ENCODE measurements around the gene GPATCH3.

Gene GPATCH3

GRCh38 chr1:26861889-26862378 lies 38.3 kb downstream of the GPATCH3 start:
- DNase-seq (ENCODE audit: low spot score): no peak
- Histone ChIP-seq H3K27ac (ENCODE audit: poor library complexity, severe bottlenecking) (peak overlapping the region; percentile 98), H3K27me3 (ENCODE audit: insufficient read depth, poor library complexity, severe bottlenecking) (no peaks in the 10 kb centered on the region), H3K4me3 (ENCODE audit: severe bottlenecking) (no peak overlapping the region), H3K4me1 (ENCODE audit: insufficient read depth, poor library complexity, severe bottlenecking) (peaks cover 53% of the 10 kb centered on the region), H3K9me3 (ENCODE audit: severe bottlenecking) (no peaks in the 10 kb centered on the region), H3K36me3 (ENCODE audit: low read depth) (peaks cover 15% of the 10 kb centered on the region)
- TF ChIP-seq CTCF (IDR thresholded peaks at IDR 0.05; ENCODE audit: poor library complexity, severe bottlenecking): no peak
- ATAC-seq (ENCODE audit: low read depth): no peak

- peak; percentile 27 for TF ChIP-seq CTCF (IDR thresholded peaks at IDR 0.05; ENCODE audit: poor library complexity, severe bottlenecking)
- Histone ChIP-seq H3K9me3 (ENCODE audit: severe bottlenecking) (no peaks in the 10 kb centered on the region), H3K27me3 (ENCODE audit: insufficient read depth, poor library complexity, severe bottlenecking) (no peaks in the 10 kb centered on the region), H3K36me3 (ENCODE audit: low read depth) (peaks cover 15% of the 10 kb centered on the region), H3K27ac (ENCODE audit: poor library complexity, severe bottlenecking) (peak overlapping the region; percentile 98), H3K4me1 (ENCODE audit: insufficient read depth, poor library complexity, severe bottlenecking) (peaks cover 53% of the 10 kb centered on the region), H3K4me3 (ENCODE audit: severe bottlenecking) (no peak overlapping the region)
- no peak for DNase-seq (ENCODE audit: low spot score)
- ATAC-seq (ENCODE audit: low read depth): peak; percentile 0; the same call in 2 of the 3 replicates
Observed at GRCh38 chr1:26861286-26861701, 39.0 kb downstream of the GPATCH3 start.

GRCh38 chr1:26858891-26859640 lies 41.2 kb downstream of the GPATCH3 start:
- DNase-seq (ENCODE audit: low spot score): peak; percentile 95
- Histone ChIP-seq H3K36me3 (ENCODE audit: low read depth) (peaks cover 8% of the 10 kb centered on the region), H3K9me3 (ENCODE audit: severe bottlenecking) (no peaks in the 10 kb centered on the region), H3K4me1 (ENCODE audit: insufficient read depth, poor library complexity, severe bottlenecking) (peaks cover 59% of the 10 kb centered on the region), H3K4me3 (ENCODE audit: severe bottlenecking) (no peak overlapping the region), H3K27ac (ENCODE audit: poor library complexity, severe bottlenecking) (peak overlapping the region; percentile 98), H3K27me3 (ENCODE audit: insufficient read depth, poor library complexity, severe bottlenecking) (no peaks in the 10 kb centered on the region)
- peak; percentile 52 for ATAC-seq (ENCODE audit: low read depth)
- TF ChIP-seq CTCF (IDR thresholded peaks at IDR 0.05; ENCODE audit: poor library complexity, severe bottlenecking): no peak

- H3K36me3 ChIP-seq (ENCODE audit: low read depth): peaks cover 5% of the 10 kb centered on the region; the same call in 1 of the 2 replicates
- DNase-seq (ENCODE audit: low spot score) (no peak), ATAC-seq (ENCODE audit: low read depth) (no peak)
- H3K4me3 ChIP-seq (ENCODE audit: severe bottlenecking): no peak overlapping the region
- peak; percentile 12 for TF ChIP-seq CTCF (IDR thresholded peaks at IDR 0.05; ENCODE audit: poor library complexity, severe bottlenecking)
- no peaks in the 10 kb centered on the region for H3K9me3 ChIP-seq (ENCODE audit: severe bottlenecking)
- peak overlapping the region; percentile 98 for H3K27ac ChIP-seq (ENCODE audit: poor library complexity, severe bottlenecking)
- peaks cover 67% of the 10 kb centered on the region for H3K4me1 ChIP-seq (ENCODE audit: insufficient read depth, poor library complexity, severe bottlenecking)
- H3K27me3 ChIP-seq (ENCODE audit: insufficient read depth, poor library complexity, severe bottlenecking): no peaks in the 10 kb centered on the region
Observed at GRCh38 chr1:26858160-26858559, 42.1 kb downstream of the GPATCH3 start.

Data from RWPE2 (cell line).